HEK293 (cell line): ENCODE measurements around the gene SIGLEC1.

Source experiments
- CTCF ChIA-PET: fragments of 350-600 bp; formaldehyde crosslinking; extraction: SDS; loops from one replicate; lab custom pipeline; 2021; ENCODE audit warnings: antibody characterized with exemption; lab: Yijun Ruan, JAX
- POLR2A ChIA-PET: fragments of 300-600 bp; formaldehyde crosslinking; extraction: SDS; loops from one replicate; lab custom pipeline; 2020; ENCODE audit warnings: antibody characterized with exemption, inconsistent platforms; lab: Yijun Ruan, JAX
- H3K27ac ChIP-seq: fragments of 200-500 bp; sonication (Bioruptor generic); 2 replicates; pipeline ENCODE4 v1.5.1; 2014; ENCODE audit warnings: low read depth, low read length, control low read depth, inconsistent platforms; ENCODE audit errors: extremely low read depth
- H3K36me3 ChIP-seq, 2 experiments: fragments of 200-500 bp in 1 of 2; sonication (Bioruptor generic) in 1 of 2; 1 replicate in 1 of 2; 2 replicates in 1 of 2; pipeline ENCODE4 v1.5.1; 2014 to 2017; ENCODE audit warnings: inconsistent platforms in 2 of 2, low read length in 2 of 2; ENCODE audit not compliant: control insufficient read depth in 2 of 2, insufficient read depth in 1 of 2
- H3K4me1 ChIP-seq: fragments of 200-500 bp; sonication (Bioruptor generic); 2 replicates; pipeline ENCODE4 v1.5.1; 2014; ENCODE audit warnings: mild to moderate bottlenecking, low read length, inconsistent platforms; ENCODE audit not compliant: control insufficient read depth, insufficient read depth
- H3K4me3 ChIP-seq: 2 replicates; pipeline ENCODE4 v1.5.1; 2011; ENCODE audit warnings: low read depth, mild to moderate bottlenecking, control low read depth, low read length, moderate library complexity
- H3K9me3 ChIP-seq: fragments of 200-500 bp; sonication (Bioruptor generic); 2 replicates; pipeline ENCODE4 v1.5.1; 2014; ENCODE audit warnings: low read depth, low read length, inconsistent platforms; ENCODE audit not compliant: control insufficient read depth, insufficient read depth
- BCL6B ChIP-seq: fragments of 450-650 bp; formaldehyde crosslinking; IDR thresholded peaks from 2 replicates; pipeline ENCODE4 v1.5.1; 2017; ENCODE audit warnings: missing biosample characterization, missing genetic modification characterization
- CTCF ChIP-seq: fragments of 450-650 bp; formaldehyde crosslinking; IDR thresholded peaks from 2 replicates; pipeline ENCODE4 v1.5.1; 2016; ENCODE audit warnings: missing biosample characterization, missing genetic modification characterization
- HOXC10 ChIP-seq: sonication (generic); formaldehyde crosslinking; IDR thresholded peaks from 2 replicates; pipeline ENCODE4 v1.8.1; 2023; ENCODE audit warnings: mild to moderate bottlenecking, missing genetic modification reagents
- OSR2 ChIP-seq: fragments of 450-650 bp; formaldehyde crosslinking; IDR thresholded peaks from 2 replicates; pipeline ENCODE4 v1.5.1; 2016; ENCODE audit warnings: missing biosample characterization, missing genetic modification characterization
- OVOL3 ChIP-seq: fragments of 450-650 bp; formaldehyde crosslinking; IDR thresholded peaks from 2 replicates; pipeline ENCODE4 v1.5.1; 2016; ENCODE audit warnings: missing biosample characterization, missing genetic modification characterization
- RBAK ChIP-seq: fragments of 450-650 bp; formaldehyde crosslinking; IDR thresholded peaks from 2 replicates; pipeline ENCODE4 v1.5.1; 2016; ENCODE audit warnings: missing biosample characterization, missing genetic modification characterization
- REPIN1 ChIP-seq: fragments of 450-650 bp; formaldehyde crosslinking; IDR thresholded peaks from 2 replicates; pipeline ENCODE4 v1.5.1; 2017; ENCODE audit warnings: missing biosample characterization, missing genetic modification characterization, low read depth
- SP3 ChIP-seq: fragments of 450-650 bp; formaldehyde crosslinking; IDR thresholded peaks from 2 replicates; pipeline ENCODE4 v1.5.1; 2016; ENCODE audit warnings: missing biosample characterization, missing genetic modification characterization
- ZBTB11 ChIP-seq: fragments of 450-650 bp; formaldehyde crosslinking; conservative IDR thresholded peaks from 2 replicates; pipeline ENCODE4 v1.5.1; 2016; ENCODE audit warnings: low read depth, missing biosample characterization, missing genetic modification characterization
- ZEB2 ChIP-seq: fragments of 450-650 bp; formaldehyde crosslinking; IDR thresholded peaks from 2 replicates; pipeline ENCODE4 v1.5.1; 2016; ENCODE audit warnings: missing biosample characterization, missing genetic modification characterization
- ZNF10 ChIP-seq: fragments of 450-650 bp; formaldehyde crosslinking; IDR thresholded peaks from 2 replicates; pipeline ENCODE4 v1.5.1; 2017; ENCODE audit warnings: missing biosample characterization, missing genetic modification characterization
- ZNF157 ChIP-seq: fragments of 450-650 bp; formaldehyde crosslinking; IDR thresholded peaks from 2 replicates; pipeline ENCODE4 v1.5.1; 2016; ENCODE audit warnings: missing biosample characterization, missing genetic modification characterization
- ZNF175 ChIP-seq: fragments of 450-650 bp; formaldehyde crosslinking; IDR thresholded peaks from 2 replicates; pipeline ENCODE4 v1.5.1; 2016; ENCODE audit warnings: missing biosample characterization, missing genetic modification characterization
- ZNF280C ChIP-seq: fragments of 450-650 bp; formaldehyde crosslinking; IDR thresholded peaks from 2 replicates; pipeline ENCODE4 v1.5.1; 2016; ENCODE audit warnings: missing biosample characterization, missing genetic modification characterization
- ZNF514 ChIP-seq: fragments of 450-650 bp; formaldehyde crosslinking; IDR thresholded peaks from 2 replicates; pipeline ENCODE4 v1.5.1; 2016; ENCODE audit warnings: missing biosample characterization, missing genetic modification characterization
- ZNF561 ChIP-seq: fragments of 450-650 bp; IDR thresholded peaks from 2 replicates; pipeline ENCODE4 v1.5.1; 2018; ENCODE audit warnings: missing biosample characterization, missing genetic modification characterization, borderline replicate concordance
- ZNF585B ChIP-seq: fragments of 450-650 bp; formaldehyde crosslinking; IDR thresholded peaks from 2 replicates; pipeline ENCODE4 v1.5.1; 2016; ENCODE audit warnings: missing biosample characterization, missing genetic modification characterization
- ZNF626 ChIP-seq: fragments of 450-650 bp; sonication (Bioruptor Pico); formaldehyde crosslinking; IDR thresholded peaks from 2 replicates; pipeline ENCODE4 v1.5.1; 2018; ENCODE audit warnings: missing biosample characterization, missing genetic modification characterization, inconsistent platforms
- ZNF658 ChIP-seq: fragments of 450-650 bp; formaldehyde crosslinking; IDR thresholded peaks from 2 replicates; pipeline ENCODE4; 2016; ENCODE audit warnings: missing biosample characterization, missing genetic modification characterization
- ZNF660 ChIP-seq: fragments of 450-650 bp; IDR thresholded peaks from 2 replicates; pipeline ENCODE4 v1.5.1; 2018; ENCODE audit warnings: missing biosample characterization, mild to moderate bottlenecking, missing genetic modification characterization
- ZNF785 ChIP-seq: fragments of 450-650 bp; formaldehyde crosslinking; IDR thresholded peaks from 2 replicates; pipeline ENCODE4 v1.5.1; 2016; ENCODE audit warnings: missing biosample characterization, missing genetic modification characterization
- ZNF791 ChIP-seq: fragments of 450-650 bp; formaldehyde crosslinking; IDR thresholded peaks from 2 replicates; pipeline ENCODE4 v1.5.1; 2016; ENCODE audit warnings: missing biosample characterization, missing genetic modification characterization
- ZNF792 ChIP-seq: fragments of 450-650 bp; formaldehyde crosslinking; IDR thresholded peaks from 2 replicates; pipeline ENCODE4 v1.5.1; 2016; ENCODE audit warnings: missing biosample characterization, missing genetic modification characterization
- ZNF843 ChIP-seq: fragments of 450-650 bp; formaldehyde crosslinking; IDR thresholded peaks from 2 replicates; pipeline ENCODE4 v1.5.1; 2016; ENCODE audit warnings: missing biosample characterization, missing genetic modification characterization
- ZSCAN4 ChIP-seq: fragments of 450-650 bp; formaldehyde crosslinking; IDR thresholded peaks from 2 replicates; pipeline ENCODE4 v1.5.1; 2017; ENCODE audit warnings: missing biosample characterization, missing genetic modification characterization

The SIGLEC1 gene

GRCh38 chr20:3698591-3699001 is 13.8 kb downstream of the SIGLEC1 start:
- TF ChIP-seq OVOL3 (tag by site-specific recombination) (no peak), ZNF10 (tag by site-specific recombination) (no peak), SP3 (tag by site-specific recombination) (no peak), ZNF280C (no peak), ZNF785 (tag by site-specific recombination) (no peak), ZNF514 (no peak), REPIN1 (tag by site-specific recombination) (no peak), ZNF792 (tag by site-specific recombination) (no peak), BCL6B (tag by site-specific recombination) (no peak), ZNF157 (tag by site-specific recombination) (no peak), ZNF658 (tag by site-specific recombination) (no peak), ZNF660 (no peak), ZEB2 (tag by site-specific recombination) (no peak), ZNF585B (no peak), ZNF843 (tag by site-specific recombination) (no peak), OSR2 (no peak), ZNF561 (tag by site-specific recombination) (no peak), ZSCAN4 (tag by site-specific recombination) (no peak), CTCF (no peak)
- Histone ChIP-seq H3K9me3 (no peaks in the 10 kb centered on the region), H3K27ac (no peak overlapping the region), H3K4me3 (no peak overlapping the region), H3K36me3 (no peaks in the 10 kb centered on the region), H3K4me1 (no peaks in the 10 kb centered on the region)
- ChIA-PET CTCF (interaction anchor here (0.7 to 4.7 kb wide), 3 partner anchors 12 to 96 kb away, joined by 3 to 40 read pairs (median 4); no protein-coding TSS in a partner anchor), POLR2A (no interaction called here)

GRCh38 chr20:3697588-3698305 is 14.7 kb downstream of the SIGLEC1 start:
- CTCF ChIA-PET: interaction anchor here (0.7 to 4.7 kb wide), 8 partner anchors 11 to 1385 kb away, joined by 3 to 40 read pairs (median 5); no protein-coding TSS in a partner anchor
- Histone ChIP-seq H3K4me1 (no peaks in the 10 kb centered on the region), H3K27ac (no peak overlapping the region), H3K9me3 (no peaks in the 10 kb centered on the region), H3K36me3 (no peaks in the 10 kb centered on the region), H3K4me3 (no peak overlapping the region)
- POLR2A ChIA-PET: interaction anchor here (0.6 kb wide), 1 partner anchor 83 kb away, joined by 3 read pairs; no protein-coding TSS in a partner anchor
- TF ChIP-seq RBAK (tag by site-specific recombination) (no peak), HOXC10 (CRISPR knock-in tag) (no peak), ZNF626 (tag by site-specific recombination) (no peak), BCL6B (tag by site-specific recombination) (no peak), ZNF175 (tag by site-specific recombination) (no peak), ZBTB11 (no peak), ZNF791 (tag by site-specific recombination) (no peak)
